NCI-H748 treated with DMSO at 0.1 percent for 48 hours (cell line): ENCODE measurements around the gene SSB.
"Not testable (repeated sequence)": the region's sequence is repeated elsewhere in the genome, so short reads cannot be mapped to it uniquely, and the experiment has no call there.

ENCODE experiments used
- DNase-seq: peaks from one replicate; lab custom pipeline; 2025; lab: John Stamatoyannopoulos, UW

SSB gene

DNA sequence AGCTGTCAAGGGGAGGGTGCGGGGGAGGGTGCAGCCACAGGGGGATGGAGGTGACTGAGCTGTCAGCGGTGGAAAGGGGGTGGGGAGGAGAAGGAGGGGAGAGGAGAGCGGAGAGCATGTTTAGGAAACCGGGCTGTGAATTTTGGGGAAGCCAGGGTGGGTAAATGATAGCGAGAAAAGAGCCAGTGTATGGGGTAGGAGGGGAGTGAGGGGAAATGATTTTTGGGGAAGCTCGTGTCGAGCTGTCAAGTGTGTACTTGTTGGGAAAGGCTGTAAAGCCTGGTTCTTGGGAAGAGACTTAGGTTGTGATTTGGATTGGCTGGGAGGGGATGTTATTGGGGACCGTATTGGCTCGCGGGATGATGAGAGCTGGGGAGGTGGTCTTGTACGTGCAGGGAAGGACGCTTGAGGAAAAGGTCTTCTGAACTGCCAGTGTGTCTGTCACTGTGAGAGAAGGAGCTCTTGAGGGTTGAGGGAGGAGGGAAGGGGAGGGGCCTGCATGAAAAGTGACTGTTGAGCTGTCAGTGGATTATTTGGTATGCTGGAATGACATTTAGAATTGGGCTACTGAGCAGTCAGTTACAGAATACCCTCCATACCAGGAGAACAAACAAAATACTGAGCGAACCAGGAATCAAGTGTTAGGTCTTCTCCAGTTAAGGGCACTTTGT, 29.6 kb downstream of the SSB start:
- DNase-seq, result no peak

DNA sequence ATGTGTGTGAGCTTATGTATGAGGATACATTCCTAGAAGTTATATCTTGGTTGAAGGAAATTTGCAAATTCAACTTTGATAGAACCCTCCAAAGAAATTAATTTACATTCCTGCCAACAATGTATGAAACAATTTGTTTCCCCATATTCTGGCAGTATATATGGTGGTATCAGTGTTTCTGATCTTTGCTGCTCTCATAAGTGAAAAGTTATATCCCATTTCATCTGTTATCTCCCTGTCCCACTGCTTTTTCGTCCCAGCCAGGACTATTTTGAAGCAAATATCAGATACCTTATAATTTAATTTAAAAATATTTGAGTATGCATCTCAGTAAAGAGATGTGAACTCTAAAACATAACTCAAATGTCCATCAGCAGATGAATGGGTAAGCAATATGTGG, 35.7 kb downstream of the SSB start:
- no peak for DNase-seq

- no peak for DNase-seq
Observed at GRCh38 chr2:169838743-169839489, 40.2 kb downstream of the SSB start.

DNA sequence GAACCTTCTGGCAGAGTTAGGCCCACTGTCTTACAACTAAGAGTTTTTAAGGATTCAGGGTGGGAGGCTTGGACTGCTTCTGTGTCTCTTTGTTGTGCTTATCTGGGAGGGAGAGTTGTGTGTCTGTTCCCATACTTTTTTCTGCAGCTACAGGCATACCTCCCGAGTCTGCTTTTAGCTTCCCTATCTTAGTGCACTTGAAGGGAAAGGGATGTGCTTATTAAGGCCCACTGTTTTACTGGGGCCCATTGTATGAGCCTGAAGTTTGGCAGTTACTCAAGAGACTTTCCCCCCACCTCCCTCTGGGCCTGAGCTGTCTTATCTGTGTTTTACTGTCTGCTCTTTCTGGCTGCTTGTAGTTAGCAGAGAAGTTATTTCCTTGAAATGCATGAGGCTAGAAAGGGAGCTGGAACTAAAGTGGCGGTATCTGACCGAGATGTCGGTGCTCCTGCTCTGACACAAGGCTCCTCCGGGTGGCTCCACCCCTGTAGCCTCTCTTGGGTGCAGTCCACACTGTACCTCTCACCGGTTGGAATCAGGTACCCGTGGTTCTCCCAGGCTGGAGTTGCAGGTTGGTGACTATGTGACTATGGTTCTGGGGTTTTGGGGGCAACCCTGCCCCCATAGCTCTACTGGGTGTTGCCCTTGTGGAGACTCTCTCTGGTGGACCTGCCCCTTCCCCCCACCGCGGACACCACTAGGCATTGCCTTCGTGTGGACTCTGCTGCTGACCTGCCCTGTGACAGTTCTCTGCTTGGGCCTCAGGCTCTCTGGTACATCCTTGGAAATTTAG, 41.5 kb downstream of the SSB start:
- no peak for DNase-seq

- no peak for DNase-seq
Observed at GRCh38 chr2:169840747-169841142, 42.1 kb downstream of the SSB start.

DNA sequence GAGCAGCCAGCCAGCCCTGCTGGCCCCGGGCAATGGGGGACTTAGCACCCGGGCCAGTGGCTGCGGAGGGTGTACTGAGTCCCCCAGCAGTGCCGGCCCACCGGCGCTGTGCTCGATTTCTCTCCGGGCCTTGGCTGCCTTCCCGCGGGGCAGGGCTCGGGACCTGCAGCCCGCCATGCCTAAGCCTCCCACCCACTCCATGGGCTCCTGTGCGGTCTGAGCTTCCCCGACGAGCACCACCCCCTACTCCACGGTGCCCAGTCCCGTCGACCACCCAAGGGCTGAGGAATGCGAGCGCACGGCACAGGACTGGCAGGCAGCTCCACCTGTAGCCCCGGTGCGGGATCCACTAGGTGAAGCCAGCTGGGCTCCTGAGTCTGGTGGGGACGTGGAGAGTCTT, 43.0 kb downstream of the SSB start:
- DNase-seq, result not testable (repeated sequence)

DNA sequence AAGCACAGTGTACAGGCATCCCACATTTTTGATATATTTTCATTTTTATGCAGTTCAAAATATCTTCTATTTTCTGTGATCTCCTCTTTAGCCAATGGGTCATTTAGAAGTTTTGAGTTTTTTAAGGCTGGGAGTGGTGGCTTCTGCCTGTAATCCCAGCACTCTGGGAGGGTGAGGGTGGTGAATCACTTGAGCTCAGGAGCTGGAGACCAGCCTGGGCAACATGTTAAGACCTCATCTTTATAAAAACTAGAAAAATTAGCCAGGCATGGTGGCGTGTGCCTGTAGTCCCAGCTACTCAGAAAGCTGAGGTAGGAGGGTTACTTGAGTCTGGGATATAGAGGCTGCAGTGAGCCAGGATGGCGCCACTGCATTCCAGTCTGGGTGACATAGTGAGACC, 46.3 kb downstream of the SSB start:
- no peak for DNase-seq

DNA sequence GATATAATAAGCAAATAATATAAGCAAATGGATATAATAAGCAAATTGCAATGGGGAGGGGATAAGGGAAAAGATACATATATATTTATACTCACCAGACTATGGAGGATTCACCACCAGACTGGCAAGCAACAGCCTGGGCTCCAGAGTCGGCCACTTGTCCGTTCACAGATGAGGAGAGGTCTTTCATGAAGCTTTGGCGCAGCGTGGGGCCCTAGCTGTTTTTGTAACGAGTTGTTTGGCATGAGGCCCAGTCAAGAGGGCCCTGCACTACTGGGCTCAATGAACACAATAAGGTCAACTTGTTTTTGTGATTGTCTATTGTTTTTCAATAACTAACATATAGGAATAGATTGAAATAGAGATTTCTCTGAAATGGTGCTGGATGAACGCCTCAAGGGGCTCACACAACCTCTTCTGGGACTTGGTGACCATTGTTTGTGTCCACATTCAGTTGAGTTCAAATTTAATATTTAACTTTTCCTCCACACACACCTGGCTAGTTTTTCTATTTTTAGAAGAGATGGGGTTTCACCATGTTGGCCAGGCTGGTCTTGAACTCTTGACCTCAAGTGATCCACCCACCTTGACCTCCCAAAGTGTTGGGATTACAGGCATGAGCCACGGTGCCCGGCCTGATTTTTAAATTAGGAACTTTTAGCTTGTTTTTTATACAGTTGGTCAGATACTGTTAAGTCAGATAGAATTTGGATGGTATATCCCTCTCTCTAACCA, 50.5 kb downstream of the SSB start:
- DNase-seq, result not testable (repeated sequence)

DNA sequence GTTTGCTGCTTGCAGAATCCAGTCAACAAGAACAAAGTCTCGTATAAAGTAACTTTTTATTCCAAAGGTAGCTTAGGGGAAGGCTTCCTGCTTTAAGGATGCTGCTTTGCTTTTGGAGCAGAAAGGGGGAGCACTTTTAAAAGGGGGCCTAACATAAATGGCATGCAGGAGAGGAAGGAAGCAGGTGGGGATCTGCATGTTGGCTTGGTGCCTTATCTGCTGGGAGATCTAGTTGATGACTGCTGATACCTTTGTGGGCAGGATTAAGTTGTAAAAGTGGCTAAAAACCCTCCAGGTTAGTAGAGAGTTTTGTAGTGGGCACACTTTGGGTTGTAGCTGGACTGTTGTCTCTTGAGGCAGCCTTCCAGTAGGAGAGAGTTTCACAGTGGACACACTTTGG, 51.0 kb downstream of the SSB start:
- DNase-seq, result no peak

GRCh38 chr2:169853041-169853668, 54.5 kb downstream of the SSB start:
- DNase-seq, result no peak

GRCh38 chr2:169855281-169856258, 56.9 kb downstream of the SSB start:
- DNase-seq, result not testable (repeated sequence)

DNA sequence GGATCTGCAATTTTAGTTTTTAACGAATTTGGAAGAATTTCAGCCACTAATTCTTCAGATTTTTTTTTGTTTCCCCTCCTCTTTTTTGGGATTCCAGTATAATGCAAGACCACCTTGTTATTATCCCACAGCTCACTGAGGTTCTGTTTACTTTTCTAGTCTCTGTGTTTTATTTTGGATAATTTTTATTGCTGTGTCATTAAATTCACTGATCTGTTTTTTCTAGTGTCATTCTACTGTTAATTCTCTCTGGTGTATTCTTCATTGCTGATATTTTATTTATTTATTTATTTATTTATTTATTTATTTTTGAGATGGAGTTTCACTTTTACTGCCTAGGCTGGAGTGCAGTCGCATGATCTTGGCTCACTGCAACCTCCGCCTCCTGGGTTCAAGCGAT, 60.8 kb downstream of the SSB start:
- DNase-seq, result no peak

DNA sequence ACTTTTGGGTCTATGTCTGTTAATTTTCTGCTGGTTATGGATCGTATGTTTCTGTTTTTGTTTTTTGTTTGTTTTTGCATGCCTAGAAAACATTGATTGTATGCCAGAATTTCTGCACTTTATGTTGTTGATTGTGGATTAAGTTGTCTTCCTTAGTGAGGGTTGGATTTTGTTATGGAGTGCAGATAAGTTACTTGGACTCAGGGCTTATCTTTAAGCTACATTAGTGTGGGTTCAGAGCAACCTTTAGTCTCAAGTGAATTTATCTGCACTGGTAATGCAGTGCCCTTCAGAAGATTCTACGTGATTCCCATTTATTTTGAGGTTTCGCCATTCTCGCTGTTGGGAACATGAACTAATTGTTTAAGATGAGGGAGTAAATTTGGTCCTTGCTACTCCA, 61.5 kb downstream of the SSB start:
- DNase-seq, result no peak
